Erythroblast (primary cell): Measurements from ENCODE around the gene ACTL10.

Experiments used
- GATA1 ChIP-seq: IDR thresholded peaks from 2 replicates; pipeline ENCODE4 v1.6.1; 2011; ENCODE audit warnings: low read depth, mild to moderate bottlenecking, control low read depth, low read length, moderate library complexity
- POLR2A ChIP-seq: IDR thresholded peaks from 2 replicates; pipeline ENCODE4 v1.6.1; 2011; ENCODE audit warnings: mild to moderate bottlenecking, low read length

GRCh38 chr20:33656783-33657703 lies 9.7 kb upstream of the ACTL10 start:
- TF ChIP-seq POLR2A (no peak), GATA1 (no peak)
